ENCODE results near the gene TLE1.

The TLE1 gene

DNA sequence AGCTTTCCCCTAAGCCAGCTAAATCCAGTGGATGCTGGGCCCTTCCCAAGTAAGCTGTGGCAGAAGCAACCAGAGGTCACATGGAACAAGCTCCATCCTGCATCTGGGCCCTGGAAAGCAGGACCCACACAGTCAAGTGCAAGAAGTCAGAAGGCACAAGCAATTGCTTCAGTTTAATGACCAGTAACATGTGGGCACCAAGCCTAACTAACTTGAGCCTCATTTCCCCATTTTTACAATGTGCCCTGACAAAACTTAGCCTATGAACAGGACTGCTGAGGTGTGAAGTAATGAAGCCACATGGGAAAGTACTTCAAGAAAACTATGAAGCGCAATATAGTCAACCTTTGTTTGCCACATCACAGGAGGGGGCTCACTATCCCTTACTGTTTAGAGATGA lies 90.5 kb downstream of the TLE1 start:
- DNase-seq (ENCODE audit: low spot score) (no peak), ATAC-seq (ENCODE audit: low read depth) (no peak)
- Histone ChIP-seq H3K9me3 (ENCODE audit: severe bottlenecking) (no peaks in the 10 kb centered on the region), H3K27ac (ENCODE audit: poor library complexity, severe bottlenecking) (no peak overlapping the region), H3K4me1 (ENCODE audit: insufficient read depth, poor library complexity, severe bottlenecking) (peaks cover 17% of the 10 kb centered on the region), H3K27me3 (ENCODE audit: insufficient read depth, poor library complexity, severe bottlenecking) (no peaks in the 10 kb centered on the region), H3K4me3 (ENCODE audit: severe bottlenecking) (no peak overlapping the region), H3K36me3 (ENCODE audit: low read depth) (peaks cover 4% of the 10 kb centered on the region)
- TF ChIP-seq CTCF (IDR thresholded peaks at IDR 0.05; ENCODE audit: poor library complexity, severe bottlenecking), result no peak

GRCh38 chr9:81598123-81598497 lies 91.2 kb downstream of the TLE1 start:
- Histone ChIP-seq H3K27ac (ENCODE audit: poor library complexity, severe bottlenecking) (no peak overlapping the region), H3K9me3 (ENCODE audit: severe bottlenecking) (no peaks in the 10 kb centered on the region), H3K4me3 (ENCODE audit: severe bottlenecking) (no peak overlapping the region), H3K4me1 (ENCODE audit: insufficient read depth, poor library complexity, severe bottlenecking) (peaks cover 17% of the 10 kb centered on the region), H3K27me3 (ENCODE audit: insufficient read depth, poor library complexity, severe bottlenecking) (no peaks in the 10 kb centered on the region), H3K36me3 (ENCODE audit: low read depth) (peaks cover 10% of the 10 kb centered on the region)
- ATAC-seq (ENCODE audit: low read depth) (no peak), DNase-seq (ENCODE audit: low spot score) (no peak)
- no peak for TF ChIP-seq CTCF (IDR thresholded peaks at IDR 0.05; ENCODE audit: poor library complexity, severe bottlenecking)

DNA sequence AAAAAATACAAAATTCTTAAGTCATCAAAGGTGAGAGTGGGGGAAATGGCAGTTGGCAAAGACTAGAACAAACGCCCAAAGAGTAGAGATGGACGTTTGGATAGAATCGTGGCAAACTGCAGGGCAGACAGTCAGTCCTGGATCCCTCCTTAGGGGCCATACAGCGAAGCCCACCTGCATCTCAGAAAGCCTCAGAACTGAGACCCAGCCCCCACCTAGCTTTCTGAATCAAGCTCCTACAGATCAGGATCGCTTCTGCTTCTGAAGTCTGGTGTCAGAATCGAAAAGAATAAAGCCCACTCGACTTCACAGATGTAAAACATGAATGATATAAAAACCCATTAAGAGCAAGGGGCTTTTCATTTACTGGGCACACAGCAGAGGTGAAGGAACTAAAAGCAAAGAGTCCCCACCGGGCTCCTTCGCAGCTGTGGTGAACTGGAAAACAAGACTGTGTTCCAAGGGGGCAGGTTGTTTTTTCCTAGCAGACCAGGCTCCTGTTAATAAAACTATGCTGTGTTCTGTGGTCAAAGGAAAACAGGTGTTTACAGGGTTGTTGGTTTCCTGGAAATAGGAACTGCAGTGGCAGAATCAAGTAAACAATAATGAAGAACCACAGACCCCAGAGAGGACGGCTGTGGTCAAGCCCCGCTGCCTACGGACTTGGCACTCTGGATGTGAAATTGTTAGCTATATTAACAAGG lies 91.8 kb downstream of the TLE1 start:
- DNase-seq (ENCODE audit: low spot score) (no peak), ATAC-seq (ENCODE audit: low read depth) (no peak)
- no peak for TF ChIP-seq CTCF (IDR thresholded peaks at IDR 0.05; ENCODE audit: poor library complexity, severe bottlenecking)
- Histone ChIP-seq H3K9me3 (ENCODE audit: severe bottlenecking) (no peaks in the 10 kb centered on the region), H3K4me3 (ENCODE audit: severe bottlenecking) (no peak overlapping the region), H3K36me3 (ENCODE audit: low read depth) (peaks cover 14% of the 10 kb centered on the region), H3K27me3 (ENCODE audit: insufficient read depth, poor library complexity, severe bottlenecking) (no peaks in the 10 kb centered on the region), H3K4me1 (ENCODE audit: insufficient read depth, poor library complexity, severe bottlenecking) (peaks cover 18% of the 10 kb centered on the region), H3K27ac (ENCODE audit: poor library complexity, severe bottlenecking) (no peak overlapping the region)

GRCh38 chr9:81596679-81597418 lies 92.5 kb downstream of the TLE1 start:
- Histone ChIP-seq H3K27me3 (ENCODE audit: insufficient read depth, poor library complexity, severe bottlenecking) (no peaks in the 10 kb centered on the region), H3K4me1 (ENCODE audit: insufficient read depth, poor library complexity, severe bottlenecking) (peaks cover 18% of the 10 kb centered on the region), H3K9me3 (ENCODE audit: severe bottlenecking) (no peaks in the 10 kb centered on the region), H3K36me3 (ENCODE audit: low read depth) (peaks cover 17% of the 10 kb centered on the region), H3K27ac (ENCODE audit: poor library complexity, severe bottlenecking) (no peak overlapping the region), H3K4me3 (ENCODE audit: severe bottlenecking) (no peak overlapping the region)
- no peak for TF ChIP-seq CTCF (IDR thresholded peaks at IDR 0.05; ENCODE audit: poor library complexity, severe bottlenecking)
- DNase-seq (ENCODE audit: low spot score) (no peak), ATAC-seq (ENCODE audit: low read depth) (no peak)
